ENCODE results near the gene POLR1E.

The POLR1E gene

GRCh38 chr9:37542488-37542887, 56.7 kb downstream of the POLR1E start:
- DNase-seq: no peak

- no peak for DNase-seq
These were observed 57.1 kb downstream of the POLR1E start for GRCh38 chr9:37542895-37543294.

GRCh38 chr9:37543468-37543867, 57.7 kb downstream of the POLR1E start:
- no peak for DNase-seq

- DNase-seq: no peak
These were observed 61.7 kb downstream of the POLR1E start for GRCh38 chr9:37547328-37547878.

GRCh38 chr9:37549527-37549926, 63.8 kb downstream of the POLR1E start:
- DNase-seq: no peak

- DNase-seq: no peak
These were observed 65.0 kb downstream of the POLR1E start for GRCh38 chr9:37550781-37551180.

- no peak for DNase-seq
These were observed 65.7 kb downstream of the POLR1E start for GRCh38 chr9:37551468-37551867.

- no peak for DNase-seq
These were observed 66.1 kb downstream of the POLR1E start for GRCh38 chr9:37551888-37552287.
